HEK293T (cell line): ENCODE results near the gene SNX9.
A peak's percentile ranks its signal among the peaks of the same experiment; 100 is the strongest.
"Not testable (repeated sequence)": the region's sequence is repeated elsewhere in the genome, so short reads cannot be mapped to it uniquely, and the experiment has no call there.

ENCODE experiments used
- CTCF ChIA-PET: fragments of 350-600 bp; formaldehyde crosslinking; extraction: SDS; loops from one replicate; lab custom pipeline; 2021; ENCODE audit warnings: antibody characterized with exemption, inconsistent platforms; lab: Yijun Ruan, JAX
- POLR2A ChIA-PET: fragments of 350-600 bp; formaldehyde crosslinking; extraction: SDS; loops from one replicate; lab custom pipeline; 2020; ENCODE audit warnings: antibody characterized with exemption, inconsistent platforms; lab: Yijun Ruan, JAX
- DNase-seq: peaks from one replicate; pipeline ENCODE4 v3.0.0; 2012; ENCODE audit warnings: mixed read lengths; ENCODE audit errors: extremely low spot score
- ARNT ChIP-seq: fragments of 450-650 bp; IDR thresholded peaks from 2 replicates; pipeline ENCODE4 v1.6.1; 2017; ENCODE audit warnings: mild to moderate bottlenecking
- CTBP1 ChIP-seq: fragments of 450-650 bp; IDR thresholded peaks from 2 replicates; pipeline ENCODE4 v1.6.1; 2016; ENCODE audit warnings: borderline replicate concordance
- ELF4 ChIP-seq: fragments of 450-650 bp; IDR thresholded peaks from 2 replicates; pipeline ENCODE4 v1.6.1; 2017; ENCODE audit warnings: antibody characterized with exemption
- FOXA1 ChIP-seq: fragments of 450-650 bp; IDR thresholded peaks from 2 replicates; pipeline ENCODE4 v1.6.1; 2016; ENCODE audit warnings: mild to moderate bottlenecking
- FOXK2 ChIP-seq: fragments of 450-650 bp; IDR thresholded peaks from 2 replicates; pipeline ENCODE4 v1.6.1; 2016; ENCODE audit warnings: mild to moderate bottlenecking
- FOXM1 ChIP-seq: fragments of 450-650 bp; IDR thresholded peaks from 2 replicates; pipeline ENCODE4 v1.6.1; 2017; ENCODE audit warnings: mild to moderate bottlenecking, borderline replicate concordance
- HDGF ChIP-seq: fragments of 450-650 bp; IDR thresholded peaks from 2 replicates; pipeline ENCODE4 v1.6.1; 2017; ENCODE audit warnings: antibody characterized with exemption, borderline replicate concordance
- L3MBTL2 ChIP-seq: fragments of 450-650 bp; conservative IDR thresholded peaks from 2 replicates; pipeline ENCODE4 v1.6.1; 2016; ENCODE audit warnings: mild to moderate bottlenecking
- LEF1 ChIP-seq: fragments of 450-650 bp; IDR thresholded peaks from 2 replicates; pipeline ENCODE4 v1.6.1; 2017; ENCODE audit warnings: mild to moderate bottlenecking, borderline replicate concordance
- NFRKB ChIP-seq: fragments of 450-650 bp; IDR thresholded peaks from 2 replicates; pipeline ENCODE4 v1.6.1; 2016; ENCODE audit warnings: mild to moderate bottlenecking, moderate library complexity
- SP1 ChIP-seq: fragments of 450-650 bp; IDR thresholded peaks from 2 replicates; pipeline ENCODE4 v1.6.1; 2017
- SUZ12 ChIP-seq: fragments of 450-650 bp; IDR thresholded peaks from 2 replicates; pipeline ENCODE4 v1.6.1; 2016; ENCODE audit warnings: mild to moderate bottlenecking
- TARDBP ChIP-seq: fragments of 450-650 bp; IDR thresholded peaks from 2 replicates; pipeline ENCODE4 v1.6.1; 2016
- ZNF384 ChIP-seq: fragments of 450-650 bp; IDR thresholded peaks from 2 replicates; pipeline ENCODE4 v1.6.1; 2016
- TF ChIP-seq, protein P1 (sequence below): fragments of 450-650 bp; IDR thresholded peaks from 2 replicates; pipeline ENCODE4 v1.6.1; 2016

The SNX9 gene

GRCh38 chr6:157942351-157942750 is 119.3 kb downstream of the SNX9 start:
- POLR2A ChIA-PET: no interaction called here
- DNase-seq: no peak
- CTCF ChIA-PET: no interaction called here
- TF ChIP-seq FOXA1 (no peak), CTBP1 (no peak), SUZ12 (no peak), SP1 (no peak), ZNF384 (no peak), ELF4 (no peak), ARNT (no peak), NFRKB (no peak)
- TF ChIP-seq, protein P1, sequence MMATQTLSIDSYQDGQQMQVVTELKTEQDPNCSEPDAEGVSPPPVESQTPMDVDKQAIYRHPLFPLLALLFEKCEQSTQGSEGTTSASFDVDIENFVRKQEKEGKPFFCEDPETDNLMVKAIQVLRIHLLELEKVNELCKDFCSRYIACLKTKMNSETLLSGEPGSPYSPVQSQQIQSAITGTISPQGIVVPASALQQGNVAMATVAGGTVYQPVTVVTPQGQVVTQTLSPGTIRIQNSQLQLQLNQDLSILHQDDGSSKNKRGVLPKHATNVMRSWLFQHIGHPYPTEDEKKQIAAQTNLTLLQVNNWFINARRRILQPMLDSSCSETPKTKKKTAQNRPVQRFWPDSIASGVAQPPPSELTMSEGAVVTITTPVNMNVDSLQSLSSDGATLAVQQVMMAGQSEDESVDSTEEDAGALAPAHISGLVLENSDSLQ: no peak

DNA sequence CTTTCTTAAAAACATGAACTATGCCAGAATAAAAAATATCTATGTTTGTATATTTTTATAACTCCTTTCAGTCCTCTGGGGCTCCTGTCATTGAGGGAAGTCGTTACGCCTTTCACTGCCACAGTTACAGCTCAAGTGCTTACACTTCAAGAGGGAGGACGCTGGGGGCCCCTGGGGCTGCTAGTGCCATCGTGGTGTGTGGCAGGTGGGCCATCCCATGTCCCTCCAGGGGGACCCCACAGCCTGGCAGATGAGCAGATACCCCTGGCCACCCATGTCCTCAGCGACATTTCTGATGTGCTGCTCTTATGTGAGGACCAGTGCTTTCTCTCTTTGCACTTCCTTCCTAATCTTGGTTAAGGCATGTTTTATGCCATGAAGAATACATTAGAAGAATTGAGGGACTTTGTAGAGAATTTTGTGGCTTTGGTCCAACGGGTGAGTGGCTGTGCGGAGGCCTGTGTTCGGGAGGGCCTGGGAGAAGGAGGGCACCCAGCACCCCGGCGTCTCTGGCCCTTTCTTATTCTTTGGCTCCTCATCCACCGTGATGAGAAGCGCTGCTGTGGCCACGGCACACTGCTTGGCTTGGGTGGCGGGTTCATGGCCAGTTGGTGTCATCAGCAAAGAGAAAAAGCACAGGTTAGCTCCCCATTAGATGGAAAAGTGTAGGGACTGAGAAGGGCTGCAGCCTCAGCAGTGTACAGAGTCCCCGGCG is 120.4 kb downstream of the SNX9 start:
- no peak for DNase-seq
- TF ChIP-seq, protein P1: no peak
- no peak for TF ChIP-seq CTBP1
- no peak for TF ChIP-seq TARDBP
- TF ChIP-seq ZNF384: no peak
- TF ChIP-seq ELF4: no peak
- no peak for TF ChIP-seq NFRKB
- no peak for TF ChIP-seq HDGF
- CTCF ChIA-PET: interaction anchor here (0.6 kb wide), 1 partner anchor 186 kb away, joined by 3 read pairs; no protein-coding TSS in a partner anchor
- POLR2A ChIA-PET: no interaction called here

DNA sequence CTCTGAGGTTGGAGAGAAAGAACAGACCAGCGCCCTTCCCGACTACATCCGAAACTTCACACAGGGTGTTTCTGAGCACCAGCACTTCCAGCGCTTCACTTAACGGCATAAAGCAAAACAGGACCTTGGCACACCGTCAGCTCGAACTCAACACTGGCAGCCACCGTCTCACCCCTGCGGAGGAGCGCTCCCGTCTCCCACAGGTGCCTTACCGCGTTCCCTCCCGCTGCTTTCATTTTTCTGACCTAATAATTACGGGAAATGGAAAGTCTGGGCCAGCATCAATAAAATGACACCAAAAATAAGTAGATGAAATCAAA is 120.9 kb downstream of the SNX9 start:
- CTCF ChIA-PET: interaction anchor here (0.6 kb wide), 1 partner anchor 187 kb away, joined by 3 read pairs; no protein-coding TSS in a partner anchor
- DNase-seq: no peak
- POLR2A ChIA-PET: no interaction called here
- TF ChIP-seq FOXM1 (no peak), ZNF384 (no peak), LEF1 (no peak), CTBP1 (no peak), TARDBP (no peak)
- TF ChIP-seq, protein P1: no peak

- DNase-seq: no peak
- no peak for TF ChIP-seq ARNT
- POLR2A ChIA-PET: no interaction called here
- CTCF ChIA-PET: no interaction called here
Measured at GRCh38 chr6:157944983-157945931, 122.2 kb downstream of the SNX9 start.

DNA sequence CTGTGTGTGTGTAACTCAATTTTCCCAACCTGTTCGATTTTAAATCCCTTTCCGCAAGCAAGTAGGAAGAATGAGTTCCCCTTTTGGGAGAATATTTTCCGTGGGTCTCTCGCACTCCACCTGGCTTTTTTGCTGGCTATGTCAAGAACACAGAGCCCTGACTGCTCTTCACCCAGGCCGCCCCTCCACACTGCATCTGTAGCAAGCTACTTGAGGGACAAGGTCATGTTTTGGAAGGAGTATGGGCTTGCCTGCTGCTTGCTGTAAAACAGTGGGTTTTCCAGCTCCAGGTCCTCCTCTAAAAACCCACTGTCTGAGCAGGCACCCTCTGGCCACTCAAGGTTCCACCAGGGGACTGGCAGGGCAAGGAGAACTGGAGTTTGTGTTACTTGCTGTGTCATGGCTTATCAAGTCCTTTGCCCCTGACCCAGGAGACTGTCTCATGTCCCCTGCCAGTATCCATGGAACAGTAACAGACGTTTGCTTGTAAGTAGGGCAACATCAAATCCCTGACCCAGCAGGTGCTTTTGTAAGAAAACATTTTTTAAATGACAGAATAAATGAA is 123.1 kb downstream of the SNX9 start:
- TF ChIP-seq SUZ12 (no peak), ARNT (no peak), ZNF384 (no peak), L3MBTL2 (no peak), FOXM1 (no peak), SP1 (no peak), NFRKB (no peak), TARDBP (no peak), HDGF (no peak), FOXK2 (no peak)
- TF ChIP-seq, protein P1: no peak
- POLR2A ChIA-PET: no interaction called here
- DNase-seq: no peak
- CTCF ChIA-PET: no interaction called here

- peak; percentile 33 for DNase-seq
- POLR2A ChIA-PET: no interaction called here
- TF ChIP-seq HDGF (no peak), FOXM1 (no peak), NFRKB (no peak), CTBP1 (no peak), SUZ12 (no peak), LEF1 (no peak), SP1 (no peak)
- CTCF ChIA-PET: interaction anchor here (1.6 kb wide), 1 partner anchor 125 kb away, joined by 5 read pairs; no protein-coding TSS in a partner anchor
Measured at GRCh38 chr6:157946865-157947532, 124.0 kb downstream of the SNX9 start.

GRCh38 chr6:157950899-157951298 is 127.9 kb downstream of the SNX9 start:
- POLR2A ChIA-PET, CTCF ChIA-PET, DNase-seq: not testable (repeated sequence)
